Measurements from ENCODE around the gene ARFGAP3.

ARFGAP3 gene

GRCh38 chr22:42857845-42858481 is 890 bp upstream of the ARFGAP3 start:
- H3K4me3 ChIP-seq (ENCODE audit: low read depth, low read length): no peak overlapping the region
- TF ChIP-seq MYC (IDR thresholded peaks at IDR 0.05; ENCODE audit: low read depth, low read length) (no peak), POLR2A (IDR thresholded peaks at IDR 0.05; ENCODE audit: extremely low read depth, insufficient read length) (no peak), CTCF (IDR thresholded peaks at IDR 0.05; ENCODE audit: low read depth, low read length) (no peak), MAX (IDR thresholded peaks at IDR 0.05; ENCODE audit: low read depth, low read length) (no peak)
- no peak for DNase-seq (ENCODE audit: low read depth)

GRCh38 chr22:42856179-42856864 is 751 bp downstream of the ARFGAP3 start:
- no peak for TF ChIP-seq CTCF (IDR thresholded peaks at IDR 0.05; ENCODE audit: low read depth, low read length)
- no peak for TF ChIP-seq MYC (IDR thresholded peaks at IDR 0.05; ENCODE audit: low read depth, low read length)
- TF ChIP-seq POLR2A (IDR thresholded peaks at IDR 0.05; ENCODE audit: extremely low read depth, insufficient read length): no peak
- TF ChIP-seq MAX (IDR thresholded peaks at IDR 0.05; ENCODE audit: low read depth, low read length): no peak
- peak overlapping the region; percentile 73 for H3K4me3 ChIP-seq (ENCODE audit: low read depth, low read length)
- peak; percentile 49 for DNase-seq (ENCODE audit: low read depth)

GRCh38 chr22:42855721-42856120 is 1.4 kb downstream of the ARFGAP3 start:
- DNase-seq (ENCODE audit: low read depth): no peak
- TF ChIP-seq MAX (IDR thresholded peaks at IDR 0.05; ENCODE audit: low read depth, low read length): no peak
- TF ChIP-seq POLR2A (IDR thresholded peaks at IDR 0.05; ENCODE audit: extremely low read depth, insufficient read length): no peak
- no peak for TF ChIP-seq CTCF (IDR thresholded peaks at IDR 0.05; ENCODE audit: low read depth, low read length)
- TF ChIP-seq MYC (IDR thresholded peaks at IDR 0.05; ENCODE audit: low read depth, low read length): no peak
- peak overlapping the region; percentile 73 for H3K4me3 ChIP-seq (ENCODE audit: low read depth, low read length)

- no peak overlapping the region for H3K4me3 ChIP-seq (ENCODE audit: low read depth, low read length)
- DNase-seq (ENCODE audit: low read depth): no peak
- TF ChIP-seq MAX (IDR thresholded peaks at IDR 0.05; ENCODE audit: low read depth, low read length): no peak
- no peak for TF ChIP-seq CTCF (IDR thresholded peaks at IDR 0.05; ENCODE audit: low read depth, low read length)
Observed at GRCh38 chr22:42855211-42855610, 1.9 kb downstream of the ARFGAP3 start.

- no peak for TF ChIP-seq MAX (IDR thresholded peaks at IDR 0.05; ENCODE audit: low read depth, low read length)
- TF ChIP-seq CTCF (IDR thresholded peaks at IDR 0.05; ENCODE audit: low read depth, low read length): no peak
- no peak for TF ChIP-seq POLR2A (IDR thresholded peaks at IDR 0.05; ENCODE audit: extremely low read depth, insufficient read length)
- no peak for TF ChIP-seq MYC (IDR thresholded peaks at IDR 0.05; ENCODE audit: low read depth, low read length)
- H3K4me3 ChIP-seq (ENCODE audit: low read depth, low read length): no peak overlapping the region
- no peak for DNase-seq (ENCODE audit: low read depth)
Observed at GRCh38 chr22:42848941-42849550, 8.0 kb downstream of the ARFGAP3 start.

Measured in NB4 (cell line).